Prostate gland (tissue), 2 donors: Measurements from ENCODE around the gene ZNF385A. TPM values are rescaled to one million over a fixed set of nuclear protein-coding genes. Genes with fewer than 3 reads are reported as not detected.
A peak's percentile ranks its signal among the peaks of the same experiment; 100 is the strongest.

ENCODE experiments used
- DNase-seq: peaks from one replicate; pipeline ENCODE4 v3.0.0-alpha.2; 2019; ENCODE audit warnings: low spot score
- H3K27ac ChIP-seq, 2 donors: fragments of 200-600 bp; sonication (generic); 2 replicates each; pipeline ENCODE4 v1.5.1; 2017 to 2019
- H3K27me3 ChIP-seq: fragments of 200-600 bp; sonication (generic); replicated peaks from 2 replicates; pipeline ENCODE4 v1.5.1; 2019; ENCODE audit not compliant: insufficient read depth
- H3K36me3 ChIP-seq, 2 donors: fragments of 200-600 bp; sonication (generic); 1 replicate in 1 of 2; 2 replicates in 1 of 2; pipeline versions ENCODE4 v1.5.1 to v1.8.1; 2017 to 2019
- H3K4me1 ChIP-seq: fragments of 200-600 bp; sonication (generic); replicated peaks from 2 replicates; pipeline ENCODE4 v1.5.1; 2019
- H3K4me3 ChIP-seq, 2 donors: fragments of 200-600 bp; sonication (generic); 2 replicates each; pipeline ENCODE4 v1.5.1; 2017 to 2019
- H3K9me3 ChIP-seq: fragments of 200-600 bp; sonication (generic); 2 replicates; pipeline ENCODE4 v1.5.1; 2017
- POLR2A ChIP-seq: fragments of 450-650 bp; IDR thresholded peaks from one replicate; pipeline ENCODE4 v1.6.1; 2016; ENCODE audit warnings: antibody characterized with exemption, mild to moderate bottlenecking
- POLR2AphosphoS5 ChIP-seq: sonication (generic); formaldehyde crosslinking; IDR thresholded peaks from one replicate; pipeline ENCODE4 v1.6.1; 2017; ENCODE audit warnings: antibody characterized with exemption
- WGBS: methylation state at CpG from one replicate; pipeline ENCODE4 v1.1.5; 2018; 5-methylcytosine and 5-hydroxymethylcytosine counted together
- intact Hi-C: fragments of 100-400 bp; cut with DNase I; formaldehyde crosslinking; loops from one replicate; pipeline ENCODE4 v1.14.2; 2022
- total RNA-seq, 2 donors: library from RNA; depleted of rRNA; stranded (reverse); fragments of >200 nt; gene quantifications; one replicate each; pipeline ENCODE4 v1.1.0, GENCODE V29; 2016
- TF ChIP-seq, protein P1 (sequence below), 4 experiments: fragments of 200-600 bp in 2 of 4; fragments of 450-650 bp in 2 of 4; sonication (generic) in 2 of 4; IDR thresholded peaks; 1 replicate in 3 of 4; 2 replicates in 1 of 4; pipeline ENCODE4 v1.5.1; 2016 to 2019; ENCODE audit warnings: antibody characterized with exemption in 4 of 4, mild to moderate bottlenecking in 2 of 4, moderate library complexity in 2 of 4

ZNF385A gene
- total RNA-seq, 2 donors from 2014 or later = 29.4 to 42.4 TPM

DNA sequence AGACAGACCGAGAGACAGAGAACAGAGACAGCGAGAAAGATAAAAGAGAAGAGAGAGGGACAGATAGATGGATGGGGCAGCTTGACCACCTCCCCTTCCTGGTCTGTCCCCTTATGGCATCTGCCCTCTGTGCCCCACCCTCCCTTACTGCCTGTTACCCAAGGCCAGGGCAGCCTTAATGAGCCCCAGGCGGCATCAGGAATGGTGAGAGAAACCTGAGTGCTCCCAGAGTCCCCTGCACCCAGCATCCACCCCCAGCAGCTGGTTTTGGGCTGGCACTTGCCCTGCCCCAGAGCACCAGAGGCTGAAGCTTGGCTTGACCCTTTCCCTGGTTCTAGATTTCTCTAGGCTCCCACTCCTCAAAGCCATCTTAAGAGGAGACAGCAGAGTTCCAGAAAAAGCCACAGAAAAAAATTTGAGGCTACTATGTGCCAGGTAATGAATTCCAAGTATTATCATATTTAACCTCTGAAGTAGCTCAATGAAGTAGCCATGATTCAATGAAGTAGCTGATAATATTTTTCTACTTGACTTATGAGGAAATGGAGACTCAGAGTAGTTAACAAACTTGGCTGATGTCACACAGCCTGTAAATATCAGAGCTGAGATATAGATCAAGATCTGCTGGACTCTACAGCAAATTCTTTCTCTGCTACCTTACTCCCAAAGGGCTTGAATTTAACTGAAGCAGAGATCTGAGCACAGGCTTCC is 2.0 kb upstream of the ZNF385A start:
- H3K4me1 ChIP-seq = peaks cover 8% of the 10 kb centered on the region
- H3K27ac ChIP-seq = peak overlapping the region; percentile 90 to 94
- DNase-seq = no peak
- intact Hi-C loops = no loop called here
- no peak for TF ChIP-seq POLR2A
- TF ChIP-seq, protein P1, sequence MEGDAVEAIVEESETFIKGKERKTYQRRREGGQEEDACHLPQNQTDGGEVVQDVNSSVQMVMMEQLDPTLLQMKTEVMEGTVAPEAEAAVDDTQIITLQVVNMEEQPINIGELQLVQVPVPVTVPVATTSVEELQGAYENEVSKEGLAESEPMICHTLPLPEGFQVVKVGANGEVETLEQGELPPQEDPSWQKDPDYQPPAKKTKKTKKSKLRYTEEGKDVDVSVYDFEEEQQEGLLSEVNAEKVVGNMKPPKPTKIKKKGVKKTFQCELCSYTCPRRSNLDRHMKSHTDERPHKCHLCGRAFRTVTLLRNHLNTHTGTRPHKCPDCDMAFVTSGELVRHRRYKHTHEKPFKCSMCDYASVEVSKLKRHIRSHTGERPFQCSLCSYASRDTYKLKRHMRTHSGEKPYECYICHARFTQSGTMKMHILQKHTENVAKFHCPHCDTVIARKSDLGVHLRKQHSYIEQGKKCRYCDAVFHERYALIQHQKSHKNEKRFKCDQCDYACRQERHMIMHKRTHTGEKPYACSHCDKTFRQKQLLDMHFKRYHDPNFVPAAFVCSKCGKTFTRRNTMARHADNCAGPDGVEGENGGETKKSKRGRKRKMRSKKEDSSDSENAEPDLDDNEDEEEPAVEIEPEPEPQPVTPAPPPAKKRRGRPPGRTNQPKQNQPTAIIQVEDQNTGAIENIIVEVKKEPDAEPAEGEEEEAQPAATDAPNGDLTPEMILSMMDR (IDR thresholded peaks at IDR 0.05) = no peak
- no peak for TF ChIP-seq POLR2AphosphoS5
- no peak overlapping the region for H3K4me3 ChIP-seq
- WGBS = 84% methylated on average over 3 of the region's 3 CpGs
- no peaks in the 10 kb centered on the region for H3K9me3 ChIP-seq
- no peaks in the 10 kb centered on the region for H3K36me3 ChIP-seq
- H3K27me3 ChIP-seq = no peaks in the 10 kb centered on the region

DNA sequence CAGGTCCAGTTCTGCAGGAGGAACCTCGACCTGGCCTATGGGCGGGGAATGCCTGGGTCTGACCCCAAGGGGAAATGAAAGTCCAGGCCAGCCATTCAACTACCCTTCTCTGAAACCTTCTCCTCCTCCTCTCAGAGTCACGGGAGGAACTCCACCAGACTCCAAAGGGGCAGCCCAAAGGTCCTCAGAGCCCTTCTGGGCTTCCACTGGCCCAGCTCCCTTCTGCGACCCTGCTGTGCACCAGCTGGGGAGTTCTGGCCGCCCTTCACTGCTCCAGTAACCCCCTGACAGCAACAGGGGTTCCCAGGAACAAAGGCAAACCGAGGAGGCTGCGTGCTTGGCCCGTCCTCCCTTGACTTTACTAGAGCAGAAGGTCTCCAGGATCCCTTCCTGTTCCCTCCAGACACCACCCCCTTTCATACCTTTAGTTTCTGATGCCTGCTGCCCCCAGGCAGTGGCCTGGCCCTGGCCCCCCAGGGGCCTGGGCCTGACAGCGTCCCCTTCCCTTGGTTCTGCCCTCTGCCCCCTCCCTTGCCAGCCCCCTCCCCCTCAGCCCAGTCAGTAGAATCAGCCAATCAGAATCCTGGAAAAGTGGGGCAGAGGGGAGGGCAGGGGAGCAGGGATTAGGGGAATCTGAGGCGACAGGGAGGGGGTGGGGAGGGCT is 850 bp upstream of the ZNF385A start:
- H3K27me3 ChIP-seq = no peaks in the 10 kb centered on the region
- no peaks in the 10 kb centered on the region for H3K9me3 ChIP-seq
- TF ChIP-seq POLR2A (no peak), POLR2AphosphoS5 (no peak)
- TF ChIP-seq, protein P1 (IDR thresholded peaks at IDR 0.05) = no peak
- intact Hi-C loops = no loop called here
- H3K36me3 ChIP-seq = no peaks in the 10 kb centered on the region
- DNase-seq = no peak
- WGBS = 63% methylated on average over 10 of the region's 10 CpGs
- H3K27ac ChIP-seq = peak overlapping the region; percentile 90 to 94
- H3K4me3 ChIP-seq = no peak overlapping the region
- H3K4me1 ChIP-seq = peaks cover 8% of the 10 kb centered on the region

DNA sequence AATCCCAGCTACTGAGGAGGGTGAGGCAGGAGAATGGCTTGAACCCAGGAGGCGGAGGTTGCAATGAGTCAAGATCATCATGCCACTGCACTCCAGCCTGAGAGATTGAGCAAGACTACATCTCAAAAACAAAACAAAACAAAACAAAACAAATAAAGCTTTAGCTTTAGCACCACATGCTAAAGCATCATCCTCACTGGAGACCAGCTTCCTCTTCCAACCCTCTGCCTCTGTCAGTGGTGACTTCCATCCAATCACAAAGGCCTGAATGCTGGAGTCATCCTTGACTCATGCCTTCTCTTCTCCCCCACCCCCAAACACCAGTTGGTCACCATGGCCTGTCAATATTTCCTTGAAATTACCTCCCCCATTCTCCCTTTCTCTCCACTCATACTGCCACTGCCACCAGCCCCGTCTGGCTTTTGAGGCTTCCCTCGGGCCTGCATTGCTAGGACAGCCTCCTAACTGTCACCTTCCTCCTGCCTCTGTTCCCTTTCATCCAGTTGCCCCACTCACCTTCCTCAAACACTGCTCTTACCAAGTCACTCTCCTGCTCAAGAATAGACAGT is 1.4 kb downstream of the ZNF385A start:
- Histone ChIP-seq H3K9me3 (no peaks in the 10 kb centered on the region), H3K36me3 (no peaks in the 10 kb centered on the region), H3K4me1 (peaks cover 12% of the 10 kb centered on the region), H3K27ac (no peak overlapping the region), H3K4me3 (no peak overlapping the region), H3K27me3 (no peaks in the 10 kb centered on the region)
- 81% methylated on average over 3 of the region's 3 CpGs for WGBS
- no peak for TF ChIP-seq POLR2AphosphoS5
- TF ChIP-seq, protein P1 (IDR thresholded peaks at IDR 0.05) = no peak
- no peak for TF ChIP-seq POLR2A
- DNase-seq = no peak
- intact Hi-C loops = no loop called here

DNA sequence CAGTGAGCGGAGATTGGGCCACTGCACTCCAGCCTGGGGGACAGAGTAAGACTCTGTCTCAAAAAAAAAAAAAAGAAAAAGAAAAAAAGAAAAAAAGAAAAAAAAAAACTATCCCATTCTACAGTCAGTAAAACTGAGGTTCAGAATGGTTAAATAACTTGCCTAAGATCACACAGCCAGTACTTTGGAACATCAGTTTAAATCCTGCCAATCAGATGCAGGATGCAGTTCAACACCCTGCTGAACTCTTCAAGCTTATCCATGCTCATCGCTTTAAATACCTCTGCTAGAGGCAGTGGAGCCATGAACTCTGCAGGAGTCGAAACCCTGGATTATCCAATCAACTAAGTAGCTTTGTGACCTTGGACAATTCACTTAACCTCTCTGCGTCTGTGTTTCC is 3.4 kb downstream of the ZNF385A start:
- intact Hi-C loops = no loop called here
- DNase-seq = no peak
- Histone ChIP-seq H3K4me1 (peaks cover 4% of the 10 kb centered on the region), H3K4me3 (no peak overlapping the region), H3K9me3 (no peaks in the 10 kb centered on the region), H3K36me3 (no peaks in the 10 kb centered on the region), H3K27ac (no peak overlapping the region), H3K27me3 (no peaks in the 10 kb centered on the region)
- 88% methylated on average over 4 of the region's 4 CpGs for WGBS
- TF ChIP-seq POLR2AphosphoS5 = no peak
- TF ChIP-seq POLR2A = no peak
- TF ChIP-seq, protein P1 (IDR thresholded peaks at IDR 0.05) = no peak
